GM19395 (cell line): ENCODE measurements around the gene BTBD10.
"Not testable (repeated sequence)": the region's sequence is repeated elsewhere in the genome, so short reads cannot be mapped to it uniquely, and the experiment has no call there.

Experiments used
- ATAC-seq: cut with Tn5 transposase; IDR thresholded peaks from one replicate; pipeline ENCODE4 v1.9.1; 2021; ENCODE audit warnings: mild to moderate bottlenecking, moderate library complexity; ENCODE audit not compliant: unreplicated experiment

The BTBD10 gene

DNA sequence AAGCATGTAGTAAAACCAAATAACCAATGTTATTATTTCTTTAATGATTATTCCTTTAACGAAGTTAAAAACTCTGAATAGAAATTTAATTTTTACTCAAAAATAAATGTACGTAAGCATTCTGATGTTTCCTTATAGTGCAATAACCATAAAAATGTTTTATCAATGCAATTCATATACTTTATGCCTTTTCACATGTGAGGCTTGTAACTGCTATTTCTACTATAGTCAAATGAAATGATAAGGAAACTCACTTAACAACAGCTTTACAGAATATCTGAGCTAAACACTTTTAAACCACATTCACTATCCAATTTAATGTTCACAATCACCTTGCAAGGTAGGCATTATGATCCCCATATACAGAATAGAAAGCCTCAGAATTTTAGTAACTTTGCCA lies 17.4 kb downstream of the BTBD10 start:
- ATAC-seq, result no peak

DNA sequence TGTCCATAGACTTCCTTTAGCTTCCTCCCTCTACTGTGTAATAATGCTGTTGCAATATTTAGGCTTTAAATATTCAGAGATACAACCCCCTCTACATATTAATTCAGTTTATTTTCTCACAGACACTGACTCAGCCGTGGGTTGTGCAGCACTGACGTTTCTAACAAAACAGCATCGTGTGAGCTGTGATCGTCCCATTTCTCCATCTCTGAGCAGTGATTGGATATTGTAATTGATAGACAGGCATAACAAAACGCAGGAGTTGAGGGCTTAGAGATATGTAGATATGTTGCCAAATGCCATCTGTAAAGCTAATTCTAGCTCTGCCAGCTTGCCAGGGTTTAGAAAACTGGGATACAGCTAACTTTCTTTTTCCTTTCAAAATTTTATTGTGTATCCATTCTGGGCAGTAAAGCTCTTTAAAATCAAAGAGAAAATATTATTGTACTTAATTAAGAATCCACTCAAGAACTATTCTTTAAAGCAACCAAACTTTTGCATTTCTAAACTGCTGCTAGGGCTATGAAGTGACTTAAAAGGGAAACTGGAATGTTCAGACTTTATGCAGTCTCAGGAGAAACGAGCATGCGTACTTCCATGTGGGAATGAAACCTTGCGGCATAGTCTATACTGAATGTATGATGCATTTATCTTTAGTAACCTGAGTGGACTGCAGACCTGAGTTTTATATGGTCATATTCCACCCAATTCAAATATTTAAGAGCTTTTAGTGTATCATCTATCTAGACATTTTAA lies 22.7 kb downstream of the BTBD10 start:
- ATAC-seq, result no peak

DNA sequence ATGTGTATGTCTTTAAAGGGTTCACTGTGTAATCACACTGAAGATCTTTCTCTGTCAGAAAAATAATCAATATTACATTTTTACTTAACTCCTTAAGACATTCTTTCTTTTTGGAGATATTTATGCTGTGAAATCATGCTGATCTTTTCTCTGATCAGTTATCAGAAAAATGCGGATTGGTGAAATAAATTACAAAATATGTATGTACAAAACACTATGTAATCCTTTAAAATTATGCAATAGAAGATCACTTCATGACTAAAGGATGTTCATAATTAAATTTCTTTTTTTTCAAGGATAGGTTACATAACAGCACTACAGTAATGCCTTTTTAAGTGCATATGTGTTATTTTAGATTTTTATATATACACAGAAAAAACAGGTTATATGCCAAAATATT lies 24.7 kb downstream of the BTBD10 start:
- no peak for ATAC-seq

DNA sequence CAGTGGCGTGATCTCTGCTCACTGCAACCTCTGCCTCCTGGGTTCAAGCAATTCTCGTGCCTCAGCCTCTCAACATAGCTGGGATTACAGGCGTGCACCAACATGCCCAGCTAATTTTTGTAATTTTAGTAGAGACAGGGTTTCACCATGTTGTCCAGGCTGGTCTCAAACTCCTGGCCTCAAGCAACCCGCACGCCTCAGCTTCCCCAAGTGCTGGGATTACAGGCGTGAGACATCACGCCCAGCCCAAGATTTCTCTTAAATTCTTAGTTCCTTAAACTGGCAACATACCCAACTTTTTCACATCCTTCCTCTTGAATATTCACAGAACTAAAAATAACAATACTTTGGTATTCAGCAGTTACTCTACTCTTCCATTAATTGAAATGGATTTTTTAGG lies 26.2 kb downstream of the BTBD10 start:
- ATAC-seq, result not testable (repeated sequence)

DNA sequence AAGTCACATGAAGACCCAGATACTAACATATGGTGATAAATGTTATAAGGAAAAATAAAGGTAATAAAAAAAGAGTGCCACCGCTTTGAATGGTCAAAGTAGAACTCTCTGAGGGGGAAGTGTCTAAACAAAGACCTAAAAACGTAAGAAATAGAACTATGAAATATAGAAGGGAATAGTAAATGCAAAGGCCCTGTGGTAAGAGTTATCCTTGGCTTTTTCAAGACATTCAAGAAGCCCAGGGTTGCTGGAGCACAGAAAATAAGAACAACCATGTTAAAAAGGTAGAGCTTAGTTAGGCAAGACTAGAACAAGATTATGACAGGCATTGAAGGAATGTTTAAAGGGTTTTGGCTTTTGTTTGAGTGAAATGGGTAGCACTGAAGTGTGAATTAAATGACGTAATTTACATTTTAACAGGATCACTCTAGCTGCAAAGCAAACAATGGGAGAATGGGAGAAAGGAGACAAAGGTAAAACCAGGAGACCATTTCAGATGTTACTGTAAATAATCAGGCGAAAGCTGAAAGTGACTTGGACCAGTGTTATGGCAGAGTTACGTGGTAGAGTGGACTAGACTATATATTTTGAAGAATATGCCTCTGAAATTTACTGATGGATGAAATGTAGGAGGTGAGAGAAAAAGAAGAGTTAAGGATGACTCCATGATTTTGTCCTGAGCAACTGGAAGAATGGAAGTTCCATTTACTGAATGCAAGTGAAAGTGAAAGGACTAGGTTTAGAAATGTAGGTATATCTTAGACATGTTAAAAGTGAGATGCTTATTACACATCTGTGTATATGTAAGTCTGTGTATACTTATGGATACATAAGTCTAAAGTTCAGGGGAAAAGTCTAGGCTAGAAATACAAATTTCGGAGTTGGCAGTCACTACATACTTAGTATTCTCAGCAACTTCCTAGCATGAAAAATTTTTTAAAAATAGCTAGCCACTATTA lies 28.5 kb downstream of the BTBD10 start:
- ATAC-seq, result no peak

DNA sequence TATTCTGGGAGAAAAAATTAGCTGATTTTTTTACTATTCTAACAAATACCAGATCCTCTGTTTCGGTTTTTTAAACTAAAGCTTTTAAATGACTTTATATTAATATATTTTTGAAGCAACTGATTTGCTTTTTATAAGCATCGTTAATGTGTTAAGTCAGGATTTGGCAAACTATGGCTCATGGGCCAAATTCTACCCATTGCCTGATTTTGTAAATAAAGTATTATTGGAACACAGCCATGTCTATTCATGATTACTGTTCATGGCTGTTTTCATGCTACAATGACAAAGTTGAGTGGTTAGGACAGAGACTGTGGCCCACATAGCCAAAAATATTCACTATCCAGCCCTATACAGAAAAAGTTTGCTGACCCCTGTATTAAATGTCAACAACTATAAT lies 29.6 kb downstream of the BTBD10 start:
- ATAC-seq, result no peak

DNA sequence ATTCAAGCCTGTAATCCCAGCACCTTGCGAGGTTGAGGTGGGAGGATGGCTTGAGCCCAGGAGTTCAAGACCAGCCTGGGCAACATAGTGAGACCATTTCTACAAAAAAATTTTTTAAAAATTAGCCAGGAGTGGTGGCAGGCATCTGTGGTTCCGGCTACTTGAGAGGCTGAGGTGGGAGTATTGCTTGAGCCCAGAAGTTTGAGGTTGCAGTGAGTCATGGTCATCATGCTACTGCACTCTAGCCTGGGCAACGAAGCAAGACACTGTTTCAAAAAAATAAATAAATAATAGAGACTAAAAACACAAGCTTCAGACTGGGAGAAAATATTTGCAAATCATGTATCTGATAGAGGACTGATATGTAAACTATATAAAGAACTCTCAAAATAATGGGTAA lies 33.2 kb downstream of the BTBD10 start:
- no peak for ATAC-seq

DNA sequence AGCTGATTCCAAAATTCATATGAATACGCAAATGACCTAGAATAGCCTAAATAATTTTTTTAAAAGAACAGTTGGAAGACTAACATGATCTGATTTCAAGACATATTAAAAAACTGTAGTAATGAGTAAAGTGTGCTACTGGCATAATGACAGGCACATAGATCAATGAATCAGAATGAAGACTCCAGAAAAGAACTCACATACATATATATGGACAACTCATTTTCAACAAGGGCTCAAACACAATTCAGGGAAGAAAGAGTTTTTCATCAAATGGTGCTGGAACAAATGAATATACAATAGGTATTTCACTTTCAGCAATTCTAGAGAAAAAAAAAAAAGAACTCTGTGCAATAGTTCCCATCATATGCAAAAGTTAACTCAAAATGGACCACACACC lies 33.7 kb downstream of the BTBD10 start:
- no peak for ATAC-seq

DNA sequence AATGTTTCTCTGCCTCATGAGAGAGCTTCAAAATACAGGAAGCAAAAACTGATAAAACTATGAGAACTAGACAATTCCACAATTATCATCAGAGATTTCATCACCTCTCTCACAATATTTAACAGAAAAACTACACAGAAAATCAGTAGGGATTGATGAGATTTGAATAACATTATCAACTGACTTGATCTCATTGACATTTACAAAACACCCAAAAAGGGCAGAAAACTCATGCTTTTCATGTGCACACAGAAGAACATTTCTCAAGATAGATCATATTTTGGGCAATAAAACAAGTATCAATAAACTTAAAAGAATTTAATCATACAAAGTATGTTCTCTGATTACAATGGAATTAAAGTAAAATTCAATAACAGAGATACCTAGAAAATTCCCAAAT lies 35.6 kb downstream of the BTBD10 start:
- no peak for ATAC-seq

DNA sequence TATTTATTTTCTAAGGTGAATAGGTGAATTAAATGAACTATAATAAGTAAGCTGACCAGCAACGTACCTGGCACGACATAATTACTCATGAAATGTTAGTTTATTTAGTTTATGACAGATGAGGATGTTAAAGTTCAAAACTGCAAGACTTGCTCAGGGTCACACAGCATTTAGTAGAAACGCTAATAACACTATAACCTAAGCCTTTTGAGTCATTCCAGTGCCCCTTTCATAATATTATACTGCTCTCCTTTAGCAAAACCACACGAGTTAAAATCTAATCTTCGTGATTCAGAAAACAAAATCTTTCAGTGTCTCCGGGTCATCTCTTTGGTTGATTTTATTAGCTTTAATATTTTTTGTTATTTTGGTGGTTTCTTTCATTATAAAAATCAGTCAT lies 39.6 kb downstream of the BTBD10 start:
- ATAC-seq, result no peak

DNA sequence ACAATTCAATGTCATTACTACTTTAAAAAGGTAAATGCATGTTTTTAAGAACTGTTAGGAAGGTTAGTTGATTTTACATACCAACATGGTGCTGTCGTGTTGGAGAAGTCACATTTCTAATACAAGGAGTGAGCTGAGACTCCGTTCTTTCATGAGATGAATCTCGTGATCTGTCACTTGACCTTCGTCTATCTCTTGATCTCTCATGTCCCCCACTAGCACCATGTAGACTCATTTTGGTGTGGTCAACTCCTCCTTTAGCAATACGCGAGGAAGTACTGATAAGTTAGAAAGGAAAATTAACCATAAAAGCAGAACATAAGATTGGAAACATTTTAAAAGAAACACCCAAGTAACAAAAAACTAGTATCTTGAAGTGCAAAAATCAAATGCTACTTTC lies 41.5 kb downstream of the BTBD10 start:
- no peak for ATAC-seq

DNA sequence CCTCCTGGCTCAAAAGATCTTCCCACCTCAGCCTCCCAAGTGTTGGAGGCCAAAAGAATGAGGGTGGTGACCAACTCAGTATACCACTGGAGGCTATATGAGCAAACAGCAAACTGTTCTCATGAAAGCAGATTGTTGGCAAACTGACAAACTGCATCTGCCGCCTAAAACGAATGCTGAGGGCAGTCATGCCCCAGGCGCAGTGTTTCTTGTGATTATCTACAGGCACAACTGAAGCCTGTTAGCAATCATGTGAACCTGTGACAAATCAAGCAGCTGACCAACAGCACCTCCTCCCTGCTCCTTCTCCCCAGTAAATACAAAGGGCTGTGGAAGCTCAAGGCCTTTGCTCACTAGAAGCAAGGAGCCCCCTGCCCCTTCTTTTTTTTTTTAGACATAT lies 47.8 kb downstream of the BTBD10 start:
- ATAC-seq, result no peak

DNA sequence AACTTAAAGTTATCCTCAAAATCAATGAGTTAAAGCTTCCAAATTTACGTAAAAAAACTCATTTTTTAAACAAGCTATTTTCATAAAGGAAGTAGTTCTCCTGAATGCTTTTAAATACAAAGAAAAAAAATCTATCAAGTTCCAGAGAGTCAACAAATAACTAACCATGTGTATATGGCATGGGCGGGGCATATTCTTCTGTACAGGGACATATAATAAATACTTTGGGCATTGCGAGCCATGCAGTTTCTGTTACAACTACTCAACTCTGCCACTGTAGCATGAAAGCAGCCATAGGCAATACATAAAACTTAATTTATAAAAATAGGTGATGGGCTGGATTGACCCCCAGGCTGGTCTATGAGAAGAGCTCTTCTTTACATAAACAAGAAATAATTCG lies 57.8 kb downstream of the BTBD10 start:
- no peak for ATAC-seq

DNA sequence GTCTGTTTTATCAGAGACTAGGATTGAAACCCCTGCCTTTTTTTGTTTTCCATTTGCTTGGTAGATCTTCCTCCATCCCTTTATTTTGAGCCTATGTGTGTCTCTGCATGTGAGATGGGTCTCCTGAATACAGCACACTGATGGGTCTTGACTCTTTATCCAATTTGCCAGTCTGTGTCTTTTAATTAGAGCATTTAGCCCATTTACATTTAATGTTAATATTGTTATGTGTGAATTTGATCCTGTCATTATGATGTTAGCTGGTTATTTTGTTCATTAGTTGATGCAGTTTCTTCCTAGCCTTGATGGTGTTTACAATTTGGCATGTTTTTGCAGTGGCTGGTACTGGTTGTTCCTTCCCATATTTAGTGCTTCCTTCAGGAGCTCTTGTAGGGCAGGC lies 64.7 kb downstream of the BTBD10 start:
- ATAC-seq, result not testable (repeated sequence)

DNA sequence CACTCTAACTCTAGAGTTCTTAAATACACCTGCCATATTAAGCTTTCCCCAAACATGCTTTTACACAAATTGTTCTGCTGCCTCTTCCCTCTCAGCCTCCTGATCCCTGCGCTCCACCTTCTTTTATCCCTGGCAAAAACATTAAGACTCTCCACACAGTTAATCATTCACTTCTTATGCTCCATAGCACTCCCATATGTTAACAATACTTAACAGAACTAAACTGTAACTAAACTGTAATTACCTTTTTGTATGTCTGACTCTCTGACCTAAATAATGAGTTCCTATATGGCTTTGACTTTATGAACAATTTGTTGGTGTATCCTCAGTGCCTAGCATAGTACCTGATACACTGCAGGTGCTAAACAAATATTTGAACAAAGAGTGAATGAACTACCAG lies 71.8 kb downstream of the BTBD10 start:
- ATAC-seq, result no peak

DNA sequence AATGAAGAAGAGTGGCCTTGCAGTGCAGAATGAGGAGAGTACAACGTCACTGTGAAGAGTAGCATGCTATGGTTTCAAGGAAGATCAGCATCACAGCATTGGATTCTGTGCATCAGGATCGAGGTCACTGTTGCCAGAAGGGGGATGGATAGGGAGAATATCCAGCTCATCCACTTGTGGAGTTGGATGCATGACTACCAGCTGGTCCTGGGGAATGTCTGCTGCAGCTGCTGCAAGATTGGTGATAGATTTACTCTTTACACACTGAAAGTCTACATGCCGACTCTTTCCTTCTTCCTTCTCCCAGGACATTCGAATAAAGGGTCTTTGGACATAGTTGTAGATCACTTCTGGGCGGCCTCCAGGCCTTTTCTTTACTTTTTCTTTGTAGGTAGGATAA lies 74.3 kb downstream of the BTBD10 start:
- no peak for ATAC-seq

DNA sequence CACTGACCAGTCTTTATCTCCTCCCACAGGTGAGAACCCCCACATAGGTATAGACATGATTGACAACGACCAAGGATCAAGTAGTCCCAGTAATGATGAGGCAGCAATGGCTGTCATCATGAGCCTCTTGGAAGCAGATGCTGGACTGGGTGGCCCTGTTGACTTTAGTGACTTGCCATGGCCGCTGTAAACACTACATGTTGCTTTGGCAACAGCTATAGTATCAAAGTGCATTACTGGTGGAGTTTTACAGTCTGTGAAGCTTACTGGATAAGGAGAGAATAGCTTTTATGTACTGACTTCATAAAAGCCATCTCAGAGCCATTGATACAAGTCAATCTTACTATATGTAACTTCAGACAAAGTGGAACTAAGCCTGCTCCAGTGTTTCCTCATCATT lies 76.5 kb downstream of the BTBD10 start:
- no peak for ATAC-seq

DNA sequence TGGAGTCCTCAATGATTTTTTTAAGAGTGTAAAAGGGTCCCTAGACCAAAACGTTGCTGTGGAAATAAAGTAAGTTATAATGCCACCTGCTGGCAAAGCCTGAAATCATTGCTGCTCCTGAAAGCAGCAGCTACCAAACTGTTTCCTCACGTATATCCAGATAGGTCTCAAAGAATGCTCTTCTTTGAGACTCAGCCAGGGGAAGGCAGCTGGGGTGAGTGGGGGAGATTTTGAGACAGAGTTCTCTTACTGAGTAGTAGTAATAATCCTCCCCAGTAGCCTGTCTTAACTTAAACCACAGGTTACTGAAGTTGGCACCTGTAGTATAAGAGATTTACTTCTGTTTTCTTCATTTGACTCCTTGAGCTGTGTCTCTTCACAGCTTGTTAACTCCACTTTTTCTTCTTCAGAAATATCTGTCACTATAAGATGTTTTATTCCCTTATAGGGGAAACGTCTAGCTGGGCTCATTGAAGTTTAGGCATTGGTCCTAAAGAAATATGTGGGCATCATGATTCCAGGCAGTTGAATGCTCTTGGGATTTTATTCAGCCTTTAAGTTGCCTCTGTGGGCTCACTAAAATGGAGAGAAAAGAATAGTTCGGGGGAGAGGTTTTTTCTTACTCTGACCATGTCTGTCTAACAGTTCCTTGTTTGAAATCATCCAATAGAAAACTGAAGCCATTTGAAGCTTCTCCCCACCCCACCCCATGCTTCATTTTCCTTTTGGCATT lies 77.9 kb downstream of the BTBD10 start:
- ATAC-seq, result peak; percentile 75

DNA sequence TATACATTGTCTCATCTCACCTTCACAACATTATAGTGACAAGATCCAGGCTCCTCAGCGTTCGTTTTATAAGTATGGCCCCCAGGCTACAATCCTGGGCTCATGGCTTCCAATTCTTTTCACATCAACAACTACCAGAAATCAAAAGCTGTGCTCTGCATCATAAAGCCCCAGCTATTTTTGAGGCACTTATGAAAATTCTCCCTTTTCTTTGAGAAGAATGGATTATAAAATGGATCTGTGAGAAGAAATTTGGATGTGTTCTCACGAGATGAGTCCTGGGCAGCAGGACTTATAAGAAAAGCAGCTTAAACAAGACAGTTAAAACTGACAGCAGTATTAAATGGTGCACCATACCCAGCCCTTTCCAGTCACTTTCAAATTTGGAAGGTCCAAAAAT lies 80.3 kb downstream of the BTBD10 start:
- ATAC-seq, result no peak

DNA sequence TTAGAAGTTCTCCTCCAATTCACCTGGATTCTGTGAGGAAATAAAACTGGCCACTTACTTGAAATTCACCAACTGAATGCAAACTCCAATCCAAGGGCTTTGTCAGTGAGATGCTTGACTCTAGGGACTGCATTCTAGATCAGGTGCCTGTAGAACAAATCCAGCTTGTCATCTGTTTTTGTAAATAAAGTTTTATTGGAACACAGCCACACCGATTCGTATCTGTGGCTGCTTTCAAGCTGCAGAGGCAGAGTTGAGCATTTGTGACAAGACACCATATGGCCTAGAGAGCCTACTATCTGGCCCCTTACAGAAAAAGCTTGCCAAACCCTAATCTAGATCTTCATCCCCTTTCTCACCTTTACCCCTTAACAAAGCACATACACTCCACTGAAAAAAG lies 82.3 kb downstream of the BTBD10 start:
- no peak for ATAC-seq

DNA sequence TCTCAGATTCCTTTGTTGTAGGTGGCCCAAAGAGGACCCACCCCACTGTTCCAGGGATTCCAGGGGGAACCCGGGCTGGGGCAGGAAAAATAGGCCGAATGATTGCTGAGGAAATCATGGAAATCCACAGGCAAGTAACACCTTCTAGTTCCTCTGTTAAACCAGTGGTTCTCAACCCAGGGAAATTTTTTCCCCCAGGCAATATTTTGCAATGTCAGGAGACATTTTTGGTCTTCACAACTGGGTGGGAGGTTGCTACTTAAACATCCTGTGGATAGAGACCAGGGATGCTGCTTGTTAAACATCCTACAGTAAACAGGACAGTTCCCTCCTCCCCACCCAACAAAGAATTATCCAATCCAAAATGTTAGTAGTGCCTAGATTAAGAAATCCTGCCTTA lies 84.7 kb downstream of the BTBD10 start:
- ATAC-seq, result no peak

DNA sequence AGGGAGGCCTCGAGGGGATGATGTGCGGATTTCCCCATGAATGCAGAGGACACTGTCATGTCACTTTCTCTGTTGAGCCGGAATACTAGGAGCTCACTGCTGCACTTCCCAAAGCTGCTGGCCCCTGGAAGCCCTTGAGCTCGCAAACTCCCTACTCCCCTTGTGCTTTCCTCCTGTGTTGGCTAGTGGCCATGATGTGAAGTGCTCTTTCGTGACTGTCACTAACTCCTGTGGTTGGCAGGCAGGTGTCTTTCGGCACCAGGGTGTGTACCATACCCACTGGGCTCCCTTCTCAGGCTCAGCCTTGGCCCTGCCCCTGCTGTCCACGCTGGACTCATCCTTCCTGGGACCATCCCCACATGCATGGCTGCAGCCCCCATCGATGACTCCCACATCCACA lies 86.2 kb downstream of the BTBD10 start:
- ATAC-seq, result no peak
